ENCODE measurements around the gene MUC12. TPM values are rescaled to one million over a fixed set of nuclear protein-coding genes. Genes with fewer than 3 reads are reported as not detected.
"Not testable (repeated sequence)": the region's sequence is repeated elsewhere in the genome, so short reads cannot be mapped to it uniquely, and the experiment has no call there.

MUC12 gene
- total and polyA plus RNA-seq, 2 of the 8 experiments (the other 6 are each of a cell fraction or from before 2014, with no cell fraction given) = 7.7 to 16.2 TPM

- H4K8ac ChIP-seq (ENCODE audit: extremely low read depth, insufficient read depth, low read length); H3K79me1 ChIP-seq (ENCODE audit: low read depth, low read length); H3K36me3 ChIP-seq (ENCODE audit: control insufficient read depth in 2 of 4, insufficient read depth in 4 of 4, low read length in 3 of 4); H3K9ac ChIP-seq (replicated peaks in 1 of 4; ENCODE audit: extremely low read depth in 1 of 4, low read depth in 3 of 4, low read length in 3 of 4); H3K56ac ChIP-seq (replicated peaks; ENCODE audit: insufficient read length, low read depth, low read length); H3K4me3 ChIP-seq (ENCODE audit: extremely low read depth in 1 of 4, insufficient read depth in 2 of 4, low read depth in 3 of 4, low read length in 4 of 4); H2AK5ac ChIP-seq (ENCODE audit: low read depth, low read length); POLR2A ChIA-PET (ENCODE audit: partially characterized antibody); H2BK120ac ChIP-seq (replicated peaks; ENCODE audit: low read depth, low read length); H3K9me3 ChIP-seq (ENCODE audit: insufficient read depth in 2 of 2, low read depth in 1 of 2, low read length in 1 of 2); FAIRE-seq; H3K27me3 ChIP-seq (replicated peaks in 1 of 4; ENCODE audit: control insufficient read depth in 3 of 4, extremely low read depth in 1 of 4, insufficient read depth in 3 of 4, low read length in 3 of 4); H3K23me2 ChIP-seq (ENCODE audit: low read depth, low read length); DNase-seq (ENCODE audit: low read depth in 1 of 2, low spot score in 2 of 2); H3K4me2 ChIP-seq (ENCODE audit: insufficient read depth in 1 of 2, low read depth in 2 of 2, low read length in 2 of 2); H3K14ac ChIP-seq (ENCODE audit: insufficient read length); H3K23ac ChIP-seq (ENCODE audit: insufficient read length); H2AFZ ChIP-seq (ENCODE audit: low read length); H3K79me2 ChIP-seq (ENCODE audit: control insufficient read depth in 1 of 2, insufficient read depth in 2 of 2, low read length in 2 of 2); H4K20me1 ChIP-seq (replicated peaks in 1 of 2; ENCODE audit: control insufficient read depth in 1 of 2, insufficient read depth in 2 of 2, low read length in 2 of 2); H3K4me1 ChIP-seq (replicated peaks in 1 of 4; ENCODE audit: control insufficient read depth in 3 of 4, insufficient read depth in 4 of 4, low read length in 3 of 4); H4K5ac ChIP-seq (ENCODE audit: insufficient read length, low read depth, low read length); H3K27ac ChIP-seq (ENCODE audit: low read depth, low read length); H3K18ac ChIP-seq (ENCODE audit: extremely low read depth, low read length): not testable (repeated sequence)
- H3K4ac ChIP-seq (replicated peaks; ENCODE audit: insufficient read length, low read depth, low read length) = peak overlapping the region; percentile 40
- peak overlapping the region; percentile 40; the same call in 1 of the 2 replicates for H2BK15ac ChIP-seq (ENCODE audit: low read length)
- peak overlapping the region; percentile 61; the same call in 1 of the 2 replicates for H2BK5ac ChIP-seq (ENCODE audit: low read depth, low read length)
- H4K91ac ChIP-seq (replicated peaks; ENCODE audit: insufficient read length, low read length) = peak overlapping the region; percentile 15
- H2BK20ac ChIP-seq (ENCODE audit: low read length) = peak overlapping the region; percentile 37; the same call in 1 of the 2 replicates
- peak; percentile 33; the same call in 1 of the 2 replicates for TF ChIP-seq MAFK (IDR thresholded peaks at IDR 0.05; ENCODE audit: low read depth, low read length)
- CTCF ChIA-PET (ENCODE audit: partially characterized antibody) = interaction anchor here (0.9 to 1.5 kb wide), 2 partner anchors 10 to 22 kb away, joined by 3 to 5 read pairs; no protein-coding TSS in a partner anchor
- WGBS, 2 experiments (ENCODE audit: extremely low coverage in 1 of 2, insufficient coverage in 1 of 2, insufficient read length in 1 of 2, insufficient replicate concordance in 2 of 2, low coverage in 1 of 2, low lambda C conversion rate in 2 of 2, missing lambda C conversion rate in 1 of 2) = 94% methylated on average over 9 of the region's 9 CpGs; no CpG with 5 or more reads in 1 of the 2 experiments
- H2BK12ac ChIP-seq (ENCODE audit: low read depth, low read length) = peak overlapping the region; percentile 18; the same call in 1 of the 2 replicates
These were observed 49.5 kb upstream of the MUC12 start for GRCh38 chr7:100919779-100920437.
